Vagina (tissue), 2 donors: ENCODE results near the gene SLC12A7. TPM values are rescaled to one million over a fixed set of nuclear protein-coding genes. Genes with fewer than 3 reads are reported as not detected.

Experiments
- DNase-seq, 2 donors: peaks; one replicate each; pipeline ENCODE4 v3.0.0-alpha.2; 2017; ENCODE audit errors: extremely low spot score in 2 of 2
- H3K27ac ChIP-seq: fragments of 200-600 bp; sonication (generic); one replicate; pipeline ENCODE4 v1.5.1; 2019
- H3K27me3 ChIP-seq: fragments of 200-600 bp; sonication (generic); one replicate; pipeline ENCODE4 v1.5.1; 2019
- H3K36me3 ChIP-seq, 2 donors: fragments of 200-600 bp; sonication (generic); one replicate each; pipeline ENCODE4 v1.5.1; 2017 to 2019
- H3K4me1 ChIP-seq: fragments of 200-600 bp; sonication (generic); one replicate; pipeline ENCODE4 v1.5.1; 2019
- H3K4me3 ChIP-seq, 2 donors: fragments of 200-600 bp; sonication (generic); 1 replicate in 1 of 2; 2 replicates in 1 of 2; pipeline ENCODE4 v1.5.1; 2016 to 2019
- H3K9me3 ChIP-seq: fragments of 200-600 bp; sonication (generic); one replicate; pipeline ENCODE4 v1.5.1; 2019
- POLR2A ChIP-seq, 2 donors: fragments of 450-650 bp; IDR thresholded peaks; one replicate each; pipeline ENCODE4 v1.6.1; 2017; ENCODE audit warnings: antibody characterized with exemption in 2 of 2, mild to moderate bottlenecking in 2 of 2, moderate library complexity in 2 of 2
- POLR2AphosphoS5 ChIP-seq, 2 donors: sonication (generic); formaldehyde crosslinking; IDR thresholded peaks; one replicate each; pipeline ENCODE4 v1.9.0; 2017; ENCODE audit warnings: antibody characterized with exemption in 2 of 2, mild to moderate bottlenecking in 2 of 2, low read depth in 1 of 2; ENCODE audit not compliant: insufficient read depth in 1 of 2
- intact Hi-C: fragments of 100-400 bp; cut with DNase I; formaldehyde crosslinking; loops from one replicate; pipeline ENCODE4 v1.15.1; 2023
- total RNA-seq: library from RNA; depleted of rRNA; stranded (reverse); fragments of >200 nt; gene quantifications from one replicate; pipeline ENCODE4 v1.2.3, GENCODE V29; 2016
- TF ChIP-seq, protein P1 (sequence below), 3 experiments: fragments of 450-650 bp in 2 of 3; fragments of 200-600 bp in 1 of 3; sonication (generic) in 1 of 3; IDR thresholded peaks; one replicate each; pipeline ENCODE4 v1.5.1; 2017 to 2019; ENCODE audit warnings: antibody characterized with exemption in 3 of 3, mild to moderate bottlenecking in 2 of 3, moderate library complexity in 2 of 3

The SLC12A7 gene
- total RNA-seq, 1 donor from 2014 or later: 21.6 TPM

DNA sequence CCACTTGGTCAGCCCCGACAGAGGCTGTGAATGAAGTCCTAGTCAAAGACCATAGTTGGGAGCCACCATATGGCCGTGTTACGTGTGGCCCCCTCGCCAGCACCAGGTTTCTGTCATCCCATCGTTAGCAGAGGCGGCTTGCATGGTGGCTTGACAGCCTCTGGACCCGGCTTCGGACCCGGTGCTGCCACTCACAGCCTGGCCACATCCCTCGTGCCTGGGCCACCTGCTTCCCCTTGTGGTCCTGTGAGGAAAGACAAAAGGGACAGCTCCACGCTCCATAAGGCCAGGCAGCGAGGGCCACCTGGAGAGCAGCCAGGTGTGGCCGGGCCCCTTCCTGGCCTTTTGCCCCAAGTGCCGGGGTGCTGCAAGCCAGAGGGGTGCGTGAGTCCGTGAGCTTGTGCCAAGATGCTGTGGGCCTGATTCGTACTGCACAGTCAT, 97.1 kb downstream of the SLC12A7 start:
- Histone ChIP-seq H3K27me3 (no peaks in the 10 kb centered on the region), H3K4me3 (no peak overlapping the region), H3K4me1 (peaks cover 14% of the 10 kb centered on the region), H3K9me3 (no peaks in the 10 kb centered on the region), H3K36me3 (no peaks in the 10 kb centered on the region), H3K27ac (no peak overlapping the region)
- TF ChIP-seq POLR2AphosphoS5 (IDR thresholded peaks at IDR 0.05; ENCODE audit: insufficient read depth in 1 of 2, low read depth in 1 of 2) (no peak), POLR2A (IDR thresholded peaks at IDR 0.05) (no peak)
- TF ChIP-seq, protein P1, sequence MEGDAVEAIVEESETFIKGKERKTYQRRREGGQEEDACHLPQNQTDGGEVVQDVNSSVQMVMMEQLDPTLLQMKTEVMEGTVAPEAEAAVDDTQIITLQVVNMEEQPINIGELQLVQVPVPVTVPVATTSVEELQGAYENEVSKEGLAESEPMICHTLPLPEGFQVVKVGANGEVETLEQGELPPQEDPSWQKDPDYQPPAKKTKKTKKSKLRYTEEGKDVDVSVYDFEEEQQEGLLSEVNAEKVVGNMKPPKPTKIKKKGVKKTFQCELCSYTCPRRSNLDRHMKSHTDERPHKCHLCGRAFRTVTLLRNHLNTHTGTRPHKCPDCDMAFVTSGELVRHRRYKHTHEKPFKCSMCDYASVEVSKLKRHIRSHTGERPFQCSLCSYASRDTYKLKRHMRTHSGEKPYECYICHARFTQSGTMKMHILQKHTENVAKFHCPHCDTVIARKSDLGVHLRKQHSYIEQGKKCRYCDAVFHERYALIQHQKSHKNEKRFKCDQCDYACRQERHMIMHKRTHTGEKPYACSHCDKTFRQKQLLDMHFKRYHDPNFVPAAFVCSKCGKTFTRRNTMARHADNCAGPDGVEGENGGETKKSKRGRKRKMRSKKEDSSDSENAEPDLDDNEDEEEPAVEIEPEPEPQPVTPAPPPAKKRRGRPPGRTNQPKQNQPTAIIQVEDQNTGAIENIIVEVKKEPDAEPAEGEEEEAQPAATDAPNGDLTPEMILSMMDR (IDR thresholded peaks at IDR 0.05): no peak
- intact Hi-C loops: no loop called here
- DNase-seq: no peak

DNA sequence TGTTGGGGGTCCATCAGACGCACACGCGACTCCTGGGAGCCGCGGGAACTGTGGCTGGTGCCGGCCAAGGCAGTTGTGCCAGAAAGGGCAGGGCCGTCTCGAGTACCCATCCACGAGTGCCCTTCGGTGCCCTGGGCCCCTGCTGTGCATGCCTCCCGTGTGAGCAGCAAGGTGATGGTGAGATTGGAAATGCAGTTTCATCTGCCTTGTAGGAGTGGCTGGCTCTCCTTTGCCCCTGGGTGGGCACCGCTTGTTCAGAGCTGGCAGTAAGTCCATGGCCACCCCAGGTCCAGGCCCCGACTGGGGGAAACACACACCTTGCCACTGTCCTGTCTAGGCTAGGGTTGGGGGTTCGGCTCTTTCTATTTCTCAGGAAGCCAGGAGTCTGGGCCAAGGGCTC, 97.5 kb downstream of the SLC12A7 start:
- Histone ChIP-seq H3K4me1 (peaks cover 18% of the 10 kb centered on the region), H3K9me3 (no peaks in the 10 kb centered on the region), H3K27ac (no peak overlapping the region), H3K27me3 (peaks cover 3% of the 10 kb centered on the region), H3K4me3 (no peak overlapping the region), H3K36me3 (no peaks in the 10 kb centered on the region)
- DNase-seq: no peak
- TF ChIP-seq POLR2AphosphoS5 (IDR thresholded peaks at IDR 0.05; ENCODE audit: insufficient read depth in 1 of 2, low read depth in 1 of 2): no peak
- TF ChIP-seq POLR2A (IDR thresholded peaks at IDR 0.05): no peak
- TF ChIP-seq, protein P1 (IDR thresholded peaks at IDR 0.05): no peak
- intact Hi-C loops: no loop called here

DNA sequence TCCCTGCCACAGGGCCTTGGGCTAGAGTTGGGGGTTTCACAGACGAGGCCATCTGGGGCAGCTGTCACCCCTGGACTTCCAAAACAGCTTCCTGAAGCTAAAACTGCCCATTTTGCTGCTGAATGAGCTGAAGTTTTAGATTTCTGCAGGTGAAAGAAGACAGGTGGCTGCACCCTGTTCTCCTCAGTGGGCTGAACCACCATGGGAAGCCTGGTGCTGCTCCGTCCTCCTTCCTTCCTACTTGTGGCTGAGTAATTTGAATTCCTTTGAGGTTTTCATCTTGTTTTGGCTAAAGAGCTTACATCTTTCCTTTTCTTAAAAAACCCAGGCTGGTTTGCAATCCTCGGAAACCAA, 97.9 kb downstream of the SLC12A7 start:
- no peak for DNase-seq
- no peaks in the 10 kb centered on the region for H3K36me3 ChIP-seq
- H3K27ac ChIP-seq: no peak overlapping the region
- peaks cover 7% of the 10 kb centered on the region for H3K27me3 ChIP-seq
- TF ChIP-seq POLR2A (IDR thresholded peaks at IDR 0.05): no peak
- no peak for TF ChIP-seq POLR2AphosphoS5 (IDR thresholded peaks at IDR 0.05; ENCODE audit: insufficient read depth in 1 of 2, low read depth in 1 of 2)
- peaks cover 22% of the 10 kb centered on the region for H3K4me1 ChIP-seq
- no peak overlapping the region for H3K4me3 ChIP-seq
- intact Hi-C loops: no loop called here
- no peaks in the 10 kb centered on the region for H3K9me3 ChIP-seq

DNA sequence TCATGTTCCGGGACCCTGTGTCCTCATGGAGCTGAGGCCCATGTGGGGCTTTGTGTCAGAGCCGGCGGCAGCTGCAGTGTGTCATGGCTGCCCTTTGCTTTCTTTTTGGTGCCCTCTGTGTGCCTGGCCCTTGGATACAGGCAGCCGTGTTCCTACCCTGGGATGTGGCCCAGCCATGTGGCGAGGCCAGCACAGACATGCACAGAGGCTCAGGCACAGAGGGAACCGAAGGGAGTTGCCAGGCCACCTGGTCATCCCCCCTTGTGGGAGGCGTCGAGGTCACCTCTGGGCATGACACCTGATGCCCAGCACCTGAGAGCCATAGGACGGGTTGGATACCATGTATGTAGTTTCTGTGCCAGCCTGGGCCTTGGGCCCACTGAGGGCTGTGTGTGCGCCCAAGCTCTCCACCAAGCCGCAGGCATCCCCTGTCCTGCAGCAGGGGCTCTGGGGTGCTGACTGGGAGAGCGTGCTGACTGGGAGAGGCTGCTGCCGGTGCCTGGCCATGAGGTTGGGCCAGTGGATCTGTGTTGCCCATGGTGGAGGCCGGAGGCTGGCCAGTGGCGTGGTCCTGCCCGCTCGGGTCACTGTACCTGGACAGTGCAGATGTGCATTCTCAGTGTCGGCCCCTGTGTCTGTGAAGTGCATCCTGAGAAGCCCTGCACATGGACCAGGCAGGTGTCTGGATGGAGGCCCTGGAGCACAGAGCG, 98.5 kb downstream of the SLC12A7 start:
- TF ChIP-seq POLR2A (IDR thresholded peaks at IDR 0.05): no peak
- TF ChIP-seq, protein P1 (IDR thresholded peaks at IDR 0.05): no peak
- TF ChIP-seq POLR2AphosphoS5 (IDR thresholded peaks at IDR 0.05; ENCODE audit: insufficient read depth in 1 of 2, low read depth in 1 of 2): no peak
- DNase-seq: no peak
- Histone ChIP-seq H3K4me3 (no peak overlapping the region), H3K9me3 (no peaks in the 10 kb centered on the region), H3K4me1 (peaks cover 24% of the 10 kb centered on the region), H3K36me3 (no peaks in the 10 kb centered on the region), H3K27me3 (peaks cover 7% of the 10 kb centered on the region), H3K27ac (no peak overlapping the region)
- intact Hi-C loops: no loop called here

DNA sequence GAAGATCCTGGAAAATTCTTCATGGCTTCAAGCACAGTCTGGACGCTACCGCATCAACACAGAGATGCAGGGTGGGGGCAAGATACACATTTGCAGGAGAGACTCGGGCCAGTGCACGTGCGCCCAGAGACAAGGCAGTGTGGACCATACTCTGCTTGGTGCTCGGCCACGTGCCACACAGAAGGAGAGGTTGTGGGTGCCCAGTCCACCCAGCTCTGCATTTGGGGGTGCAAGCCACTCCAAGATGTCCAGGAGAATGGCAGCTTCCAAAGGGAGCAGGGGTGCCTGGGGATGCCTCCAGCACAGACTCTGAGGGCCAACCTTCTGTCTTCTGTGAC, 99.0 kb downstream of the SLC12A7 start:
- H3K4me1 ChIP-seq: peaks cover 24% of the 10 kb centered on the region
- intact Hi-C loops: no loop called here

More for the DNA sequence above, 99.0 kb downstream of the SLC12A7 start:
- no peak for TF ChIP-seq POLR2AphosphoS5 (IDR thresholded peaks at IDR 0.05; ENCODE audit: insufficient read depth in 1 of 2, low read depth in 1 of 2)
- TF ChIP-seq POLR2A (IDR thresholded peaks at IDR 0.05): no peak
- TF ChIP-seq, protein P1 (IDR thresholded peaks at IDR 0.05): no peak
- H3K36me3 ChIP-seq: no peaks in the 10 kb centered on the region
- no peaks in the 10 kb centered on the region for H3K9me3 ChIP-seq
- peaks cover 7% of the 10 kb centered on the region for H3K27me3 ChIP-seq
- H3K27ac ChIP-seq: no peak overlapping the region
- no peak overlapping the region for H3K4me3 ChIP-seq
- no peak for DNase-seq
